C4-2B (cell line): ENCODE measurements around the gene PDCD1.

Source experiments
- ZFX ChIP-seq: fragments of 450-650 bp; IDR thresholded peaks from 2 replicates; pipeline ENCODE4 v1.6.1; 2017
- TF ChIP-seq, protein P1 (sequence below): fragments of 450-650 bp; conservative IDR thresholded peaks from 2 replicates; pipeline ENCODE4 v1.5.1; 2017; ENCODE audit warnings: mild to moderate bottlenecking

DNA sequence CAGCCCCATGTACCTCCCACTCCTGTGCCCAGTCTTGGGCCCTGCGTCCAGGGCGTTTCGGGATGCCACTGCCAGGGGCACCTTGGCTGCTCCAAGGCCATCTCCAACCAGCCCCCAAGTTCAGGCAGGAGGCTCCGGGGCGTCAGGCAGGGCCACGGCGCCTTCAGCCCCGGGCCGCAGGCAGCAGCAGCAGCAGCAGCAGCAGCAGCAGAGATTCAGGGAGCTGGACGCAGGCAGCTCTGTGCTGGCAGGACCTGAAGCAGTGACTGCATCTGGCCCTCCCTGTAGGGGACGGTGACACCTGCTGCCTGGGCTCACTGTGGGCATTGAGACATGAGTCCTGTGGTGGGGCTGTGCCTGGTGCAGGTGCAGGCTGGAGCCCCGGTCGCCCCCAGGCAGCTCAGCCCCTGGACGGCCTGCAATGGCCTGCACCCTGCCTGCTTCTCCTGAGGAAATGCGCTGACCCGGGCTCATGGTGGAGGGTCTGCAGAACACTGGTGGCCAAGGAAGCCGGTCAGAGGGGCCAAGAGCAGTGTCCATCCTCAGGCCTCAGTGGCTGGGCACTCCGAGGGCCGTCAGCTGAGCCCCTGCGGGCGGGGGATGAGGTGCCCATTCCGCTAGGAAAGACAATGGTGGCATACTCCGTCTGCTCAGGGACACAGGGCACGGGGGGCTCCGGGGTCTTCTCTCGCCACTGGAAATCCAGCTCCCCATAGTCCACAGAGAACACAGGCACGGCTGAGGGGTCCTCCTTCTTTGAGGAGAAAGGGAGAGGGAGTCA is 8.0 kb downstream of the PDCD1 start:
- TF ChIP-seq, protein P1, sequence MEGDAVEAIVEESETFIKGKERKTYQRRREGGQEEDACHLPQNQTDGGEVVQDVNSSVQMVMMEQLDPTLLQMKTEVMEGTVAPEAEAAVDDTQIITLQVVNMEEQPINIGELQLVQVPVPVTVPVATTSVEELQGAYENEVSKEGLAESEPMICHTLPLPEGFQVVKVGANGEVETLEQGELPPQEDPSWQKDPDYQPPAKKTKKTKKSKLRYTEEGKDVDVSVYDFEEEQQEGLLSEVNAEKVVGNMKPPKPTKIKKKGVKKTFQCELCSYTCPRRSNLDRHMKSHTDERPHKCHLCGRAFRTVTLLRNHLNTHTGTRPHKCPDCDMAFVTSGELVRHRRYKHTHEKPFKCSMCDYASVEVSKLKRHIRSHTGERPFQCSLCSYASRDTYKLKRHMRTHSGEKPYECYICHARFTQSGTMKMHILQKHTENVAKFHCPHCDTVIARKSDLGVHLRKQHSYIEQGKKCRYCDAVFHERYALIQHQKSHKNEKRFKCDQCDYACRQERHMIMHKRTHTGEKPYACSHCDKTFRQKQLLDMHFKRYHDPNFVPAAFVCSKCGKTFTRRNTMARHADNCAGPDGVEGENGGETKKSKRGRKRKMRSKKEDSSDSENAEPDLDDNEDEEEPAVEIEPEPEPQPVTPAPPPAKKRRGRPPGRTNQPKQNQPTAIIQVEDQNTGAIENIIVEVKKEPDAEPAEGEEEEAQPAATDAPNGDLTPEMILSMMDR = no peak
- no peak for TF ChIP-seq ZFX
